GM10248 (cell line): Measurements from ENCODE around the gene CYP8B1.

ENCODE experiments used
- CTCF ChIA-PET: fragments of 300-600 bp; sonication (Branson Sonifier 250); formaldehyde crosslinking; extraction: SDS; loops from one replicate; lab custom pipeline; 2021; ENCODE audit warnings: antibody characterized with exemption; lab: Yijun Ruan, JAX
- POLR2A ChIA-PET: fragments of 350-650 bp; sonication (Branson Sonifier 250); formaldehyde crosslinking; extraction: SDS; loops from one replicate; lab custom pipeline; 2020; ENCODE audit warnings: antibody characterized with exemption; lab: Yijun Ruan, JAX
- DNase-seq: peaks from one replicate; pipeline ENCODE4 v3.0.0; 2012; ENCODE audit errors: extremely low spot score
- TF ChIP-seq, protein P1 (sequence below): IDR thresholded peaks from 2 replicates; pipeline ENCODE4 v1.5.1; 2012; ENCODE audit warnings: mild to moderate bottlenecking, low read depth; ENCODE audit errors: extremely low read depth, missing control alignments, control extremely low read depth

Gene CYP8B1

DNA sequence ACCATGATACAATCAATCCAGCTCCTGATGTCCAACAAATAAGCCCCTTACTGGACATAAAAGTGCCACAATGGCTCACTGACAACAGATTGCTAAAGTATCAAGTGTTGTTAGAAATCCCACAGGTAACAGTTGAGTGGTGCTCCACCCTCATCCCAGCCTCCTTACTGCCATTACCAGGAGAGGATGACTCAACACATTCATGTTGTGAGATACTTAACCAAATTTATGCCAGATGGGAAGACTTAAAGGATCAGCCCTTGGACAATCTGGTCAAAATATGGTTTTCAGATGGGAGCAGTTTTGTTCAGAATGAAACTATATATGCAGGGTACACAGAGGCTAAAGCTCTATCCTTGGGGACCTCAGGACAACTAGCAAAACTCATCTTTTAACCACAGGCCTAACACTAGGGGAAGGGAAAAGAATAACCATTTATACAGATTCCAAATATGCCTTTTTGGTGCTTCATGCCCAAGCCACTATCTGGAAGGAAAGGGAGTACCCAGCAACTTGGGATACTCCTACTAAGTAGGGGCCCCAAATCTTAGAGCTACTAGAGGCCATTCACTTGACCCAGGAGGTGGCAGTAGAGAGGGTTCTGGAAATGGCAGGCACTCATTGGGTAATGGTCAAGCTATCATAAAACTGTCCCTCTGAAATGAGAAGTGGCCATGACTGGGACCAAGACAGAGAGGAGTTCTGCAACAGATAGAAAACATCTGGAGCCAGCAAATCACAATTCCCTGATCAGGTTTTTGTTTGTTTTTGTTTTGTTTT lies 23.4 kb upstream of the CYP8B1 start:
- ChIA-PET CTCF (no interaction called here), POLR2A (no interaction called here)
- TF ChIP-seq, protein P1, sequence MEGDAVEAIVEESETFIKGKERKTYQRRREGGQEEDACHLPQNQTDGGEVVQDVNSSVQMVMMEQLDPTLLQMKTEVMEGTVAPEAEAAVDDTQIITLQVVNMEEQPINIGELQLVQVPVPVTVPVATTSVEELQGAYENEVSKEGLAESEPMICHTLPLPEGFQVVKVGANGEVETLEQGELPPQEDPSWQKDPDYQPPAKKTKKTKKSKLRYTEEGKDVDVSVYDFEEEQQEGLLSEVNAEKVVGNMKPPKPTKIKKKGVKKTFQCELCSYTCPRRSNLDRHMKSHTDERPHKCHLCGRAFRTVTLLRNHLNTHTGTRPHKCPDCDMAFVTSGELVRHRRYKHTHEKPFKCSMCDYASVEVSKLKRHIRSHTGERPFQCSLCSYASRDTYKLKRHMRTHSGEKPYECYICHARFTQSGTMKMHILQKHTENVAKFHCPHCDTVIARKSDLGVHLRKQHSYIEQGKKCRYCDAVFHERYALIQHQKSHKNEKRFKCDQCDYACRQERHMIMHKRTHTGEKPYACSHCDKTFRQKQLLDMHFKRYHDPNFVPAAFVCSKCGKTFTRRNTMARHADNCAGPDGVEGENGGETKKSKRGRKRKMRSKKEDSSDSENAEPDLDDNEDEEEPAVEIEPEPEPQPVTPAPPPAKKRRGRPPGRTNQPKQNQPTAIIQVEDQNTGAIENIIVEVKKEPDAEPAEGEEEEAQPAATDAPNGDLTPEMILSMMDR = no peak
- DNase-seq = no peak

- no peak for DNase-seq
- TF ChIP-seq, protein P1 = no peak
- POLR2A ChIA-PET = no interaction called here
- CTCF ChIA-PET = interaction anchor here (6.7 kb wide), 1 partner anchor 14 kb away, joined by 33 read pairs; no protein-coding TSS in a partner anchor
These were observed 19.8 kb upstream of the CYP8B1 start for GRCh38 chr3:42895580-42895868.

DNA sequence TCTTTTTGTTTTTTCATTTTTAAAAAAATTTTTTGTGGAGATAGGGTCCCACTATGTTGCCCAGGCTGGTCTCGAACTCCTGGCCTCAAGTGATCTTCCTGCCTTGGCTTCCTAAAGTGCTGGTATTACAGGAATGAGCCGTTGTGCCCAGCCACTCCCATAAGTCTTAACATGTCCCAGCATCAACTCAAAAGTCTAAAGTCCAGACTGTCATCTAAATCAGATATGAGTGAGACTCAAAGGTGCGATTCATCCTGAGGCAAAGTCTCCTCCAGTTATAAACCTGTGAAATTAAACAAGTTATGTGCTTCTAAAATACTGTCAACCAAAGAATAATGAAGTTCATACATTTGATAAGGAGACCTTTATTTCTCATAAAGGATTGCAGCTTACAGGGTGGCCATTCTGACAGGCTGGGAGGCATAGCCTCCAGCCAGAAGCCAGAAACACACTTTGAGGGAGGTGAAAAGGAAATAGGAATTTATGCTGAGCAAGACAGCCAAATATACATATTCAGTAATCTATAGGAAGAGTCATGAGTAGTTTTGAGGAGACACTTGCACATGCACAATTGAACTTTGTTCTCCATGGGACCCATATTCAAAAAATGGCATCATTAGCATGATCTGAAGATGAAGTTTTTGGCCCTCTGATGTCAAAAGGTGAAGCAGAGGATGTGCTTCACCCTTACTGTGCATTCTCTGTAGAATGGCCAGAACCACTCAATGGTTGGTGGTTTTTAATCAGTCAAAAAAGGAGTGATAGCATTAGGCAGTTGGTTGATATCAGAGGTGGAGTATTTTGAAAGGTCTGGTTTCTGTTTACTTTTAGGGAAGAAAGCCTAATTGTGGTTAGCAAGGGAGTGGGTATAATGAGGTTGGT lies 19.3 kb upstream of the CYP8B1 start:
- TF ChIP-seq, protein P1 = no peak
- POLR2A ChIA-PET = no interaction called here
- no peak for DNase-seq
- CTCF ChIA-PET = interaction anchor here (0.7 to 6.7 kb wide), 2 partner anchors 13 to 55 kb away, joined by 3 to 33 read pairs; no protein-coding TSS in a partner anchor

DNA sequence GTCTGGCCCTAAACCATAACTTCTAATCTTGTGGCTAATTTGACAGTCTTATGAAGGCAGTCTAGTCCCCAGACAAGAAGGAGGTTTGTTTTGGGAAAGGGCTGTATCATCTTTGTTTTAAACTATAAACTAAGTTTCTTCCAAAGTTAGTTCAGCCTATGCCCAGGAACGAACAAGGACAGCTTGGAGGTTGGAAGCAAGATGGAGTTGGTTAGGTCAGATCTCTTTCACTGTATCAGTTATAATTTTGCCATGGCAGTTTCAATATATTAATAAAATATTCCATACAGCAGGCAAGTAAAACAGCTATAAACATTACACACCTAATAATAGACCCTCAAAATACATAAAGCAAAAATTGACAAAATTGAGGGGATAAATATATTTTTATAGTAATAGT lies 17.1 kb upstream of the CYP8B1 start:
- DNase-seq = no peak
- TF ChIP-seq, protein P1 = no peak
- ChIA-PET POLR2A (no interaction called here), CTCF (interaction anchor here (1.0 to 6.7 kb wide), 3 partner anchors 11 to 61 kb away, joined by 3 to 33 read pairs (median 3); partner anchors contain the start of gene ZNF662)

GRCh38 chr3:42892169-42892568 lies 16.5 kb upstream of the CYP8B1 start:
- CTCF ChIA-PET = interaction anchor here (1.3 to 6.7 kb wide), 2 partner anchors 10 to 61 kb away, joined by 3 to 33 read pairs; no protein-coding TSS in a partner anchor
- POLR2A ChIA-PET = no interaction called here
- no peak for DNase-seq
- TF ChIP-seq, protein P1 = no peak

DNA sequence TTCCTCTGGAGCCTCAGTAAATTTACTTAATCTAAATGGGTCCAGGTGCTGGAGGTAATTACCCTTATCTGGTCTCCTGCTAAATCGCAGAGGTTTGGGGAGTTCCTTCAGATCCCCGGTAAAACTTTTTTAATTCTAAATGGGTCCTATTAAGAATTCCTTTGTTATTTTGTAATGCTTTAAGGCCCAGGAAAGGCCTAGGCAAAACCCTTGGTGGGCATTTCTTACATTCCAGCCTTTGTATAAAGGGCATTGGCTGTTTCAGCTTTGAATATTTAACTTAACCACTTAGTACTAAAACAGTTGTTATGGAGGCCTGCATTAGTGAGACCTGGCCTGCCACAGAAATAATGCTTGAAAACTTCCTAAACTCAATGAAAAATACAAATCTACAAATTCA lies 15.4 kb upstream of the CYP8B1 start:
- no peak for DNase-seq
- CTCF ChIA-PET = interaction anchor here (6.7 kb wide), 1 partner anchor 9 kb away, joined by 33 read pairs; no protein-coding TSS in a partner anchor
- POLR2A ChIA-PET = no interaction called here
- TF ChIP-seq, protein P1 = no peak
